Measurements from ENCODE around the gene PRPF39. TPM values are rescaled to one million over a fixed set of nuclear protein-coding genes. Genes with fewer than 3 reads are reported as not detected.
"Not testable (repeated sequence)": the region's sequence is repeated elsewhere in the genome, so short reads cannot be mapped to it uniquely, and the experiment has no call there.

The PRPF39 gene
- total RNA-seq, 4 donors from 2014 or later, result 37.4 to 99.4 (median 40.6) TPM

DNA sequence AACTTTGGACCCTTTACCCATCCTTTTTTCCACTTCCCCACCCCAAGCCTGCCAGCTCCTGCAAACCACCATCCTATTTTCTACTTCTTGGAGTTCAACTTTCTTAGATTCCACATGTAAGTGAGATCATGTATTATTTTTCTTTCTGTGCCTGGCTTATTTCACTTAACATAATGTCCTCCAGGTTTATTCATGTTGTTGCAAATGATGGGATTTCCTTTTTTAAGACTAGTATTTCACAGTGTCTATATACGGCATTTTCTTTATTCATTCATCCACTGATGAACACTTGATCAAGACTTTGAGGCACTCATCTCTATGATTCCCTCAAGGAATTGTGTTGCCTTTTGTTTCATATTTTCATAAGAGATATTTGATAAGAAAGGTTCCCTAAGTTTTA lies 5.6 kb upstream of the PRPF39 start:
- no peak for DNase-seq (ENCODE audit: low spot score in 2 of 2)
- Histone ChIP-seq H3K9me3 (no peaks in the 10 kb centered on the region), H3K27ac (no peak overlapping the region), H3K27me3 (no peaks in the 10 kb centered on the region), H3K4me1 (peaks cover 3% of the 10 kb centered on the region), H3K4me3 (no peak overlapping the region), H3K36me3 (no peaks in the 10 kb centered on the region)
- TF ChIP-seq EP300 (IDR thresholded peaks at IDR 0.05) (no peak), POLR2AphosphoS5 (IDR thresholded peaks at IDR 0.05) (no peak), POLR2A (IDR thresholded peaks at IDR 0.05) (no peak)
- TF ChIP-seq, protein P1, sequence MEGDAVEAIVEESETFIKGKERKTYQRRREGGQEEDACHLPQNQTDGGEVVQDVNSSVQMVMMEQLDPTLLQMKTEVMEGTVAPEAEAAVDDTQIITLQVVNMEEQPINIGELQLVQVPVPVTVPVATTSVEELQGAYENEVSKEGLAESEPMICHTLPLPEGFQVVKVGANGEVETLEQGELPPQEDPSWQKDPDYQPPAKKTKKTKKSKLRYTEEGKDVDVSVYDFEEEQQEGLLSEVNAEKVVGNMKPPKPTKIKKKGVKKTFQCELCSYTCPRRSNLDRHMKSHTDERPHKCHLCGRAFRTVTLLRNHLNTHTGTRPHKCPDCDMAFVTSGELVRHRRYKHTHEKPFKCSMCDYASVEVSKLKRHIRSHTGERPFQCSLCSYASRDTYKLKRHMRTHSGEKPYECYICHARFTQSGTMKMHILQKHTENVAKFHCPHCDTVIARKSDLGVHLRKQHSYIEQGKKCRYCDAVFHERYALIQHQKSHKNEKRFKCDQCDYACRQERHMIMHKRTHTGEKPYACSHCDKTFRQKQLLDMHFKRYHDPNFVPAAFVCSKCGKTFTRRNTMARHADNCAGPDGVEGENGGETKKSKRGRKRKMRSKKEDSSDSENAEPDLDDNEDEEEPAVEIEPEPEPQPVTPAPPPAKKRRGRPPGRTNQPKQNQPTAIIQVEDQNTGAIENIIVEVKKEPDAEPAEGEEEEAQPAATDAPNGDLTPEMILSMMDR (IDR thresholded peaks at IDR 0.05), result no peak
- 92% methylated on average over 1 of the region's 1 CpG for WGBS

DNA sequence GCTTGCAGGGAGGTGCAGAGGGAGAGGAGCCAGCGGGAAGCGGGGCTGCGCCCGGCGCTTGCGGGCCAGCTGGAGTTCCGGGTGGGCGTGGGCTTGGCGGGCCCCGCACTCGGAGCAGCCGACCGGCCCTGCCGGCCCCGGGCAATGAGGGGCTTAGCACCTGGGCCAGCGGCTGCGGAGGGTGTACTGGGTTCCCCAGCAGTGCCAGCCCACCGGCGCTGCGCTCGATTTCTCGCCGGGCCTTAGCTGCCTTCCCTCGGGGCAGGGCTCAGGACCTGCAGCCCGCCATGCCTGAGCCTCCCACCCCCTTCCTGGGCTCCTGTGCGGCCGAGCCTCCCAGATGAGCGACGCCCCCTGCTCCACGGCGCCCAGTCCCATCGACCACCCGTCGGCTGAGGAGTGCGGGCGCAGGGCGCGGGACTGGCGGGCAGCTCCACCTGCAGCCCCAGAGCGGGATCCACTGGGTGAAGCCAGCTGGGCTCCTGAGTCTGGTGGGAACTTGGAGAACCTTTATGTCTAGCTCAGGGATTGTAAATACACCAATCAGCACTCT lies 3.4 kb upstream of the PRPF39 start:
- not testable (repeated sequence) for DNase-seq (ENCODE audit: low spot score in 2 of 2); H3K27ac ChIP-seq; H3K36me3 ChIP-seq; H3K9me3 ChIP-seq; H3K4me3 ChIP-seq; H3K27me3 ChIP-seq
- 99% methylated on average over 20 of the region's 40 CpGs for WGBS
- H3K4me1 ChIP-seq, result peaks cover 18% of the 10 kb centered on the region

DNA sequence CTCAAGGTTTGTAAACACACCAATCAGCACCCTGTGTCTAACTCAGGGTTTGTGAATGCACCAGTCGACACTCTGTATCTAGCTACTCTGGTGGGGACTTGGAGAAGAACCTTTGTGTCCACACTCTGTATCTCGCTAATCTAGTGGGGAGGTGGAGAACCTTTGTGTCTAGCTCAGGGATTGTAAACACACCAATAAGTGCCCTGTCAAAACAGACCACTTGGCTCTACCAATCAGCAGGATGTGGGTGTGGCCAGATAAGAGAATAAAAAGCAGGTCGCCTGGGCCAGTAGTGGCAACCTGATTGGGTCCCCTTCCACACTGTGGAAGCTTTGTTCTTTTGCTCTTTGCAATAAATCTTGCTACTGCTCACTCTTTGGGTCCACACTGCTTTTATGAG lies 2.8 kb upstream of the PRPF39 start:
- WGBS, result 88% methylated on average over 3 of the region's 3 CpGs
- not testable (repeated sequence) for H3K9me3 ChIP-seq; H3K36me3 ChIP-seq; H3K4me3 ChIP-seq; H3K27me3 ChIP-seq; H3K27ac ChIP-seq; DNase-seq (ENCODE audit: low spot score in 2 of 2)
- H3K4me1 ChIP-seq, result peaks cover 24% of the 10 kb centered on the region

DNA sequence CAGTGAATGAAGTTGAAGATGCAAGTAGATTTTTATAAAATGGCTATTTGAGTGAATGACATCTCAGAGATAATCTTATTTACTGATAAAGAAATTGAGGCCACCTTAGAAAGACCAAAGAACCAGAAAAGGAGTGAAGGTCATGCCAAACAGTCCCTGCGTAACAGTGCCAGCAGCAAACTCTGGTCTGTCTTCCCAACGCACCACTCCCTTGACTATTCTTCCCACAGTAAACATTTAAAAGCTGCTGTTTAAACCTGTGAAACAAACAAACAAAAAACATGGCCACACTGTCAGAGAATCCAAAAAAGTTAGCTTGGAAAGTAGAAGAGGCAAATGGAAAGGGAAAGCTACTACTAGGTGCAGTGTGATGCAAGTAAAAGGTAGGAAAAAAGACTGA lies 1.5 kb upstream of the PRPF39 start:
- DNase-seq (ENCODE audit: low spot score in 2 of 2), result no peak
- 71% methylated on average over 2 of the region's 2 CpGs for WGBS
- no peak overlapping the region for H3K4me3 ChIP-seq
- no peaks in the 10 kb centered on the region for H3K36me3 ChIP-seq
- H3K4me1 ChIP-seq, result peaks cover 34% of the 10 kb centered on the region
- no peaks in the 10 kb centered on the region for H3K27me3 ChIP-seq
- H3K27ac ChIP-seq, result no peak overlapping the region
- H3K9me3 ChIP-seq, result no peaks in the 10 kb centered on the region
- TF ChIP-seq POLR2AphosphoS5 (IDR thresholded peaks at IDR 0.05) (no peak), POLR2A (IDR thresholded peaks at IDR 0.05) (no peak), EP300 (IDR thresholded peaks at IDR 0.05) (no peak)
- TF ChIP-seq, protein P1 (IDR thresholded peaks at IDR 0.05), result no peak

DNA sequence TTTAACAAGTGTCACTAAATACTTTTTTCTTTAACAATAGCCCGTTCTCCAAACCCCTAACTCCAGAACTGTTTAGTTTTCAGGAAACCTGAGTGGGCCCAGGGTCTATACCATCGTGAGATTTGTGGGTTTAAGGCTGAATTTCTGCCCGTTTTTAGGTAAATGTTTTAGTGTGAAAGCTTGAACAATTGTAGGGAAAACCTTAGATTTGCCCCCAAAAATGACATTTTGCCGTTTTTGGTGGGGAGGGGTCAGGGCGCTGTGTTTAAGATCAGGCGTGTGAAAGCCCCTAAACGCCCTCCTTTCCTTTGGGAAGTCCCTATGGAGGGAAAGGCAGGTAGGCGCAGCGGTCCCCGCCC lies 320 bp upstream of the PRPF39 start:
- H3K4me1 ChIP-seq, result peaks cover 41% of the 10 kb centered on the region
- 2% methylated on average over 7 of the region's 10 CpGs for WGBS
- TF ChIP-seq, protein P1 (IDR thresholded peaks at IDR 0.05), result no peak
- TF ChIP-seq POLR2A (IDR thresholded peaks at IDR 0.05) (no peak), POLR2AphosphoS5 (IDR thresholded peaks at IDR 0.05) (no peak), EP300 (IDR thresholded peaks at IDR 0.05) (no peak)
- no peak for DNase-seq (ENCODE audit: low spot score in 2 of 2)
- H3K4me3 ChIP-seq, result peak overlapping the region; percentile 69
- H3K9me3 ChIP-seq, result no peaks in the 10 kb centered on the region
- no peaks in the 10 kb centered on the region for H3K36me3 ChIP-seq
- H3K27ac ChIP-seq, result peak overlapping the region; percentile 91
- H3K27me3 ChIP-seq, result no peaks in the 10 kb centered on the region

DNA sequence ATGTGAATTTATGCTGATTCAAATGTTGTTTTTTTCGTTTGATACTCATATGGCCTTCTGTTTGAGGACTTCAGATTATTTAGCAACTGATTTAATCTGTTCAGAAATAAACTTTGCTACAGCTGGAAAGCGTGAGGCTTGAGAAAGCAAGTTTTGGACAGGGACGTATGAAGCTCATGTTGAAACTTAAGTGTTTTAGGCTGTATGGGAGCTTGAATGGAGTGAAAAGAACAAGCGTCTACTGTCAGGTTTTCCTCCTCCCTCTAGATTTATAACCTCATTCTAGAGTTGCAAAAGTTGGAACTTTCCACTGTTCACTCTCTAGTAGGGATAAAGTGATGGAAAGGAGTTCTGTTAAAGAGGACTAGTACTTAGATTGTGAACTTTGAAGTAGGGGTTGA lies 1.0 kb downstream of the PRPF39 start:
- H3K27me3 ChIP-seq, result no peaks in the 10 kb centered on the region
- H3K9me3 ChIP-seq, result no peaks in the 10 kb centered on the region
- no peaks in the 10 kb centered on the region for H3K36me3 ChIP-seq
- peaks cover 49% of the 10 kb centered on the region for H3K4me1 ChIP-seq
- no peak for DNase-seq (ENCODE audit: low spot score in 2 of 2)
- peak overlapping the region; percentile 91 for H3K27ac ChIP-seq
- WGBS, result 1% methylated on average over 4 of the region's 4 CpGs
- peak overlapping the region; percentile 69 for H3K4me3 ChIP-seq
- TF ChIP-seq EP300 (IDR thresholded peaks at IDR 0.05), result no peak
- TF ChIP-seq POLR2A (IDR thresholded peaks at IDR 0.05), result no peak
- TF ChIP-seq, protein P1 (IDR thresholded peaks at IDR 0.05), result no peak
- no peak for TF ChIP-seq POLR2AphosphoS5 (IDR thresholded peaks at IDR 0.05)

All from suprapubic skin (tissue), 4 donors.